Measurements from ENCODE around the gene REEP3.

REEP3 gene

DNA sequence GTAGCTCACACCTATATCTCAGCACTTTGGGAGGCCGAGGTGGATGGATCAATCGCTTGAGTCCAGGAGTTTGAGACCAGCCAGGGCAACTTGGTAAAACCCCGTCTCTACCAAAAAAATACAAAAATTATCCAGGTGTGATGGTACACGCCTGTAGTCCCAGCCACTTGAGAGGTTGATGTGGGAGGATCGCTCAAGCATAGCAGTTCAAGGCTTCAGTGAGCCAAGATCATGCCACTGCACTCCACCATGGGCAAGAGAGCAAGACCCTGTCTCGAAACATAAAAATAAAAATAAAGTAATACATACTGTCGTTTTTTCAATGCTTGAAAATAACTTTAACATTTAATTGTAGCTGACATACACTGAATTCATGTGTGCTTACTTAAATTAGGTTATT lies 57.3 kb downstream of the REEP3 start:
- H3K36me3 ChIP-seq (ENCODE audit: insufficient read depth, low read length): peaks cover 4% of the 10 kb centered on the region
- no peaks in the 10 kb centered on the region for H3K9me3 ChIP-seq (ENCODE audit: control insufficient read depth, insufficient read depth, low read length)
- peaks cover 3% of the 10 kb centered on the region; the same call in 1 of the 2 replicates for H3K4me1 ChIP-seq (ENCODE audit: insufficient read depth, low read length)
- H3K9ac ChIP-seq (ENCODE audit: low read depth, low read length): no peak overlapping the region

DNA sequence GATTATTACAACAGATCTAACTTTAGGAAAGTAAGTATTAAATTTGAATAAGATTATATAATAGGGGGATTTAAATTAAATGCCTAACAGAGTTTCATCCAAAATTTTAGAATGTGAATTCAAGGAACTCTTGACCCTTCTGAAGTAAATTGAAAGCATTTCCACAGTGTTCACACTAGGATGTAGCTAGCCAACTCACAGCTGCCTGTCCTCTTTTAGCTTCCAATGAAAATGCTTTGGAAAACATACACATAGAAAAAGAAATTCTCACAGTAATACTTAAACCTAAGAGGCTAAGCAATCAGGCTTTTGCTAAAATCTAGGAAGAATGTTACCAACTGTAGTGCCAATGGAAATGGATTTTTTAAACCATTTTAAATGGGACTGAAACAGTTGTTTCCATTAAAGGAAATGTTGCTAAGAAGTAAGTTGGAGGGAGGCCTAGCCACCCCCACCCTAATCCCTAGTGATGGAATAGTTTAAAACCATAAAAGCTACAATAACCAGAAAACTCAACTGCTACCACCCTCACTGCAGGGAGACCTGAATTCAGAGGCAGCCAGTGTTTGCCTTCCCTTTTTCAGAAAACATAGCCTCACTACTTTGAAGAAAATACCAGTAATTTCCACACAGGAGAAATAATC lies 58.3 kb downstream of the REEP3 start:
- Histone ChIP-seq H3K4me1 (ENCODE audit: insufficient read depth, low read length) (0 out of 2 replicates have a peak, but pooled peaks cover 6% of the 10 kb centered on the region), H3K9ac (ENCODE audit: low read depth, low read length) (no peak overlapping the region), H3K36me3 (ENCODE audit: insufficient read depth, low read length) (peaks cover 4% of the 10 kb centered on the region), H3K9me3 (ENCODE audit: control insufficient read depth, insufficient read depth, low read length) (no peaks in the 10 kb centered on the region)

DNA sequence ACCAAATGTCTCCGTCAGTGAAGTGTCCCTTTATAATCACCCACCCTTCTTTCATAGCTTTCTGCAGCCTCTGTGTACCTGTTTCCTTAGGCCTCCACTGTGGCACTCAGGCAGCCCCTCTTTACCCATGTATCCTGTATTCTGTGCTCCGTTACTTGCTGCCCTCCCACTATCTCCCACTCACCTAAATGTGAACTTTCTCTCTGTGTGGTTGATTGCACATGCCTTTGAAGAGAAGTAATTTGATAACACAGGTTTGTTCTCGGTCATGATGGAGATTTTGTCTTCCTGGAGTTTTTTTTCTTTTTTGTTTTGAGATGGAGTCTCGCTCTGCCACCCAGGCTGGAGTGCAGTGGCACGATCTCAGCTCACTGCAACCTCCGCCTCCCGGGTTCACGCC lies 61.5 kb downstream of the REEP3 start:
- 0 out of 2 replicates have a peak, but pooled peaks cover 6% of the 10 kb centered on the region for H3K4me1 ChIP-seq (ENCODE audit: insufficient read depth, low read length)
- no peaks in the 10 kb centered on the region for H3K9me3 ChIP-seq (ENCODE audit: control insufficient read depth, insufficient read depth, low read length)
- peaks cover 1% of the 10 kb centered on the region for H3K36me3 ChIP-seq (ENCODE audit: insufficient read depth, low read length)
- no peak overlapping the region for H3K9ac ChIP-seq (ENCODE audit: low read depth, low read length)

DNA sequence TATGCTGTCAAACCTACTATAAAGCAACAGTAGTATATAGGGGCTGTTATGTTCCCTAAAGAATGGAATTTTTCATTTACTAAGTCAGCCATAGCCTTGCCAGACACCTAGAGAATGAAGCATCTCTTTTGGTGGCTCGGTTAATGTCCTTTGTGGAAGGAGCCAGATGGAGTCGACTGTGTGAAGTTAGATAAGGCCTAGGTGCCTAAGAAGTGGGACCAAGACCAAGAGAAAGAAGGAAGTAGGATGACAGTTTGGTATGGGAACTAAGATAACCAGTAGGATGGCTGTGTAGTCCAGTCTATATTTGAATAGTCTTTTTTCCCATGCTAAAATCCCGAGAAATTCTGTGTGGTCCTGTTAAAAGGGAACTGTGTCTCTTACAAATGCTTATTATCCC lies 62.2 kb downstream of the REEP3 start:
- 0 out of 2 replicates have a peak, but pooled peaks cover 6% of the 10 kb centered on the region for H3K4me1 ChIP-seq (ENCODE audit: insufficient read depth, low read length)
- H3K36me3 ChIP-seq (ENCODE audit: insufficient read depth, low read length): no peaks in the 10 kb centered on the region
- H3K9ac ChIP-seq (ENCODE audit: low read depth, low read length): no peak overlapping the region
- no peaks in the 10 kb centered on the region for H3K9me3 ChIP-seq (ENCODE audit: control insufficient read depth, insufficient read depth, low read length)

DNA sequence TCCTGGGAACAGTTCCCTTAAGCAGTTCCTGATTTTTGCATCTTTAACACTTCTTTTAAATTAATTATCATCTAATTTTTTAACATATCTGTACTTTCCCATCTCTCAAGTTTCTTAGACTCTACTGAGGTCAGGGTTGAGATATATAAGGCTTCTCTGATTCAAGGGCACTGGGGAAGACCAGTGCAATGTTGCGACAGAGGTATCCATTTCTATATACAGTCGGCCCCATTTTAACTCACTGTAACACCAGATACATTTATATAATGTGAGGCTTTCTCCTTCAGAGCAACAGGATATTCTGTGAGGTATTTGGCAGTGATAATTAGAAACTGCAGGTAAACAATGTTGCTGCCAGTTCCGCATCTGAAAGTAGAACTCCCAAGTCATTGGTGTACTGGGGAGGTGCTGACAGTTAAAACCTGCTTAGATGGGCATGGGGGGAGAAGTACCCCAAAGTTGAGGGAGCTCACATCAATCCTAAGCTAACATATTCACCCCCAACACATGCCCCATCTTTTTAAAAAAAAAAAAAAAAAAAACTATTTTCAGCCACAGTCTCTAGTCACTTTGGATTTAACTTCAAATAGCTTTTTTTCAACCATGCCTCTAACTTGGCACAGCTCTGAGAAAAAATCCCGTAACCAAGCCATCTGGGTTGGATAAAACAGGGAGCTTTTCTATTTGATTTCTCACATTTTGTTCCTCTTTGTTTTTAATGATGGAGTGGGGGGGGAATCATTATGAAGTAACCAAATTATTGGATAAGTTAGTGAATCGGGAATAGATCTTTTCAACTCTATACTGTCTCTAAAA lies 62.9 kb downstream of the REEP3 start:
- Histone ChIP-seq H3K9me3 (ENCODE audit: control insufficient read depth, insufficient read depth, low read length) (no peaks in the 10 kb centered on the region), H3K4me1 (ENCODE audit: insufficient read depth, low read length) (0 out of 2 replicates have a peak, but pooled peaks cover 6% of the 10 kb centered on the region), H3K9ac (ENCODE audit: low read depth, low read length) (no peak overlapping the region), H3K36me3 (ENCODE audit: insufficient read depth, low read length) (no peaks in the 10 kb centered on the region)

DNA sequence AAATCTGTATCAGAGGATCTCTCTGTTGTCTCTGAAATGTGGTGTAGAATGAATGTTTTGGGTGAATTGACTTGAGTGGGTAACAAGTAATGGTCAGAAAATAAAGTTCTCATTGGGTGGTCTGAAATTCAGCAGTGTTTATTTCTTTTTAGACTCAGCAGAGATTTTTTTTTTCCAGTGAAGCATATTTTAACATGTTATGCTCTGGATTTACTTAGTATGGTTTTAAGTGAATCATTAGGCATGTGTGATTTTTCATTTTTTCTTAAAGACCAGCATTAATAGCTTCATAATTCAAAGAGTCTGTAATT lies 63.5 kb downstream of the REEP3 start:
- Histone ChIP-seq H3K36me3 (ENCODE audit: insufficient read depth, low read length) (no peaks in the 10 kb centered on the region), H3K9ac (ENCODE audit: low read depth, low read length) (no peak overlapping the region; the same call in 1 of the 2 replicates), H3K4me1 (ENCODE audit: insufficient read depth, low read length) (0 out of 2 replicates have a peak, but pooled peaks cover 6% of the 10 kb centered on the region), H3K9me3 (ENCODE audit: control insufficient read depth, insufficient read depth, low read length) (no peaks in the 10 kb centered on the region)

DNA sequence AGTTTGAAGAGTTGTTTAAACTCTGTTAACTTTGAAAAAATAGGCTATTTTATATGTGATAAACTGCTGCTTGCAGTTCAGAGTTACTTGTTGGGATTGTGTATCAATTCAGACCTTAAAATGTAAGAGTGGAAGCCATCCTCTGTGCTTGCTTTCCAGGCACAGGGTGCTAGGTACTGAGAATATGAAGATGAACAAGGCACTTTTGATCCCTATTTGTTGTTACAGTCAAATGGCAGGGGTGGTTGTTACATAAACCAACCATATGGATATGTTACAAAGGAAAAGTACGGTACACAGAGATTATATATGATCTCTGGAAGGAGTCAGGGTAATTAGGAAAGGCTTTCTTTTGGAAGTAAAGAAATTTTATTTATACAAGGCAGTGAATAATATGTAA lies 63.8 kb downstream of the REEP3 start:
- H3K4me1 ChIP-seq (ENCODE audit: insufficient read depth, low read length): 0 out of 2 replicates have a peak, but pooled peaks cover 6% of the 10 kb centered on the region
- H3K9me3 ChIP-seq (ENCODE audit: control insufficient read depth, insufficient read depth, low read length): no peaks in the 10 kb centered on the region

DNA sequence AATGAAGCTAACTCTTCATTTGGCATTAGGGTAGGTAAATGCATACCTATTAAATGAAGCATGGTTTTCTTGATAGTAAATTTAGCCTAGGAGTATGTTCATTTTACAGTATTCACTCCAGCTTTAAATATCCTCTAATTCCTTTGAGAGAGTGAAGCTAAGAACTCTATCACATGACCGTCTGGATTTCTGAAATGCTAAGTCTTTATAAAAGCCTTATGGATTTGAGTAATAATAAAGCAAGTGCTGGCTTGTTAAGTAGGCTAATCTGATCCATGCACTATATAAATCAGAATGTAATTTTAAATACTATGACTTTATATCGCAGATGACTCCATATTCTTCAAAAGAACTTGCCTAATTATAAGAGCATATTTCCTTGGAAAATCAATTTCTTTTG lies 64.8 kb downstream of the REEP3 start:
- Histone ChIP-seq H3K4me1 (ENCODE audit: insufficient read depth, low read length) (0 out of 2 replicates have a peak, but pooled peaks cover 6% of the 10 kb centered on the region), H3K9ac (ENCODE audit: low read depth, low read length) (no peak overlapping the region), H3K36me3 (ENCODE audit: insufficient read depth, low read length) (no peaks in the 10 kb centered on the region), H3K9me3 (ENCODE audit: control insufficient read depth, insufficient read depth, low read length) (no peaks in the 10 kb centered on the region)

More for the DNA sequence above, 63.8 kb downstream of the REEP3 start:
- no peak overlapping the region; the same call in 1 of the 2 replicates for H3K9ac ChIP-seq (ENCODE audit: low read depth, low read length)
- no peaks in the 10 kb centered on the region for H3K36me3 ChIP-seq (ENCODE audit: insufficient read depth, low read length)

DNA sequence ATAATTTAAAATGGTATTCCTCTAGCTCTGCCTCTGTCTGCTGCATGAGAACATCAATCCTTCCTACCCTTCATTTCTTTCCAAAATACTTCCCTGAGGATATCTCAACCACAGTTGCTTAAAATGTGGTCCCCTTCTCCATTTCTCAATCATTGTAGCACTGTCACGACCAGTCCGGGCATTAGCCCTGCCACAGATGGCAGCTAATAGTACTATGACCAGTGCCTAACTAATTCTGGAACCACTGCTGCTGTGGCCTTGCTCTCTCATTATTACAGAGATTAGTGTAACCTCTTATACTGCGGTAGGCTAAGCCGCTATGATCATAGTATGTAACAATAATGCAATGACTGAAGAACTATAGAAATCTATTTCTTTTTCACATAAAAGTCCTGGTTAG lies 66.0 kb downstream of the REEP3 start:
- Histone ChIP-seq H3K36me3 (ENCODE audit: insufficient read depth, low read length) (no peaks in the 10 kb centered on the region), H3K9me3 (ENCODE audit: control insufficient read depth, insufficient read depth, low read length) (no peaks in the 10 kb centered on the region), H3K9ac (ENCODE audit: low read depth, low read length) (no peak overlapping the region), H3K4me1 (ENCODE audit: insufficient read depth, low read length) (0 out of 2 replicates have a peak, but pooled peaks cover 6% of the 10 kb centered on the region)

DNA sequence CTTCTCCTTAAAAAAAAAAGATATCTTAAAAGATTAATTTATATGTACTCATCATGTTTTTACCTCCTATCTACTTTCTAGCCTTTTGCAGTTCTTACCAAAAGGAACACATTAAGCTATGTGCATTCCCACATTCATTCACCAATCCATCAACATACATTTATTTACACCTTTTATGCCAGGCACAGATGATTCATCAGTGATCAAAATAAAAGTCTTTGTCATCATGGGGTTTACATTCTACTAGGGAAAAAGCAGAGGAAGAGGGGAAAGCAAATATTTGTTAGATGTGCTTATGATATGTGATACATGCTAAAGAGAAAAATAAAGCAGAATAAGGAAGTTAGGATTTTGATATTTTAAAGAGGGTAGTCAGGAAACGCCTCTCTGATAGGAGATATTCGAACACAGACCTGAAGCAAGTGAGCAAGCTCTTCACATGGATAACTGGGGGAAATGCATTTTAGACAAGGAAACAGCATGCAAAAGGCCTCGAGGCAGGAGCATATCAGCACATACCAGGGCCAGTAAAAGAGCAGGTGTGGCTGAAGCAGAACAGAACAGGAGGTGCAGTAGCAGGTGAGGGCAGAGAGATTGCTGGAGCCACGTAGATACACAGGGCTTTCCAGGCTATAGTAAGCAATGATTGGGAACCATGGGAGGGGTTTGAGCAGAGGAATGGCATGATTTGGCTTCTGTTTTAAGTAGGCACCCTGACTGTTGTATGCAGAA lies 67.4 kb downstream of the REEP3 start:
- Histone ChIP-seq H3K4me1 (ENCODE audit: insufficient read depth, low read length) (0 out of 2 replicates have a peak, but pooled peaks cover 4% of the 10 kb centered on the region), H3K9me3 (ENCODE audit: control insufficient read depth, insufficient read depth, low read length) (no peaks in the 10 kb centered on the region), H3K9ac (ENCODE audit: low read depth, low read length) (no peak overlapping the region), H3K36me3 (ENCODE audit: insufficient read depth, low read length) (no peaks in the 10 kb centered on the region)

DNA sequence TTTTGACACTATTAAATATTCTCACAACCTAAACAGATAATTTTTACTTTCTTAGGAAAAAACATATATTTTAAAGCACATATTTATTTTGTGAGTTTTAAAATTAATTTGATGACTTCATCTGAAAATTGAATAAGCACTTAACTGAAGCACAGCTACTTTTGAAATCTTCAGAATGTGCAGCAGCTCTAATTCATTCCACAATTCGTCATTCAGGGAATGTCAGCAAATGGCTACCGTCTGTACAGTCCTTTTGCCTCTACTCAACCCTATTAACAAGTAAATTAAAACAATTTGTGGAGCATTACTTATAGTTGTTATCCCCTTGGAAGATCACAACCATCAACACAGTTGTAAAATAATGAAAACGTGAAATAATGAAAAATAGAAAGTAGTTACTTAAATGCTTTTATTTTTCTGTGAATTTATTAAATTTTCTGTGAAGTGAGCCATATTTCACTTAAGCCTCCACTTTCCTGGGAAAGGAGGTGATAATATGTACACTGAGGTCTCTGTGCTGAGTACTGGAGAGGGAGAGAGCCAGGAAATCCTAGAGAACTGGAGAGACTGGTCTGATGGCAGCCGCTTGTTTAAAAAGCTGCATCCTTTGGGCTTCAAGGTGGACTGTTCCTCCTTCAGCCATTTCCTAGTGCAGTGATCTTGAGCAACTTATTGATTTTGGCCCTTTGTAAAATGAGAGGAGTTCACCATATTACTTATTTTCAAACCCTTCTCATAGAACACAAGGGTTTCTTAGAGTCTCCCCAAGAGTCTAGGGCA lies 70.6 kb downstream of the REEP3 start:
- H3K9me3 ChIP-seq (ENCODE audit: control insufficient read depth, insufficient read depth, low read length): no peaks in the 10 kb centered on the region
- no peaks in the 10 kb centered on the region for H3K4me1 ChIP-seq (ENCODE audit: insufficient read depth, low read length)
- peaks cover 4% of the 10 kb centered on the region; the same call in 1 of the 2 replicates for H3K36me3 ChIP-seq (ENCODE audit: insufficient read depth, low read length)
- H3K9ac ChIP-seq (ENCODE audit: low read depth, low read length): no peak overlapping the region

DNA sequence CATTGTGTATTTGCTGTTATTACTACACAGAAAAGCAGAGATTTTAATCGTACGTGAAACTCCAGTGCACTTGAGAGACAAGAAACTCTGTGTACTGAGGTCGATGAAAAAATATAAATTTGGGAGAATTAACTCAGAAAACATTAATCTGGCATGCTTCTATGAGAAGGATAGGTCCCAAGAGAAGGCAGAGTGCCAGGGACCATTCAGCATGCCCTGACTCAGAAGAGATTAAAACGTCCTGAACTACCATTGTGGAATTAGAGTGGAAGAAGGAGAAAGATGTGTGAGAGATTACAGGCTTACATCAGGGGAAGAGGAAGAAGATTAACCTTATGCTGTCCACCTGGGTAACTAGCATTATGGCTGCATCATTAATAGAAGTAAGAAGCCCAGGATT lies 72.4 kb downstream of the REEP3 start:
- no peaks in the 10 kb centered on the region for H3K9me3 ChIP-seq (ENCODE audit: control insufficient read depth, insufficient read depth, low read length)
- no peaks in the 10 kb centered on the region for H3K4me1 ChIP-seq (ENCODE audit: insufficient read depth, low read length)
- peaks cover 6% of the 10 kb centered on the region; the same call in 1 of the 2 replicates for H3K36me3 ChIP-seq (ENCODE audit: insufficient read depth, low read length)
- no peak overlapping the region for H3K9ac ChIP-seq (ENCODE audit: low read depth, low read length)

DNA sequence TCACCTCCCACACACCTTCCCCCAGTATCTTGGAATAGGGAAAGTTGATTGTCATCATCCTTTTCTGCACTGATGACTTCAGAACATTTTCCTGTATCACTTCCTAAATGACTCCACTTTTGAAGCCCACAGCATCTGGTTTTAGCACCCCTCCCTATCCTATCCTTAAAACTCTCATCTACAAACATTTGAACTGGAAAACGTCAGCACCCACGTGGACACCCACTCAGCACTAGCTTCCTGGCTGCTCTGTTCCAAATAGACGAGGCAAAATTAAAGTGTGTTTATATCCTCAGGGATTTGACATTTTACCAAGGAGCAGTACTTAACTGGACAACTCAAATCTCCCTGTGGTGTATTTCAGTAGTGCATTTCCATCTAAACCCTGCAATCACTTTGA lies 73.9 kb downstream of the REEP3 start:
- H3K4me1 ChIP-seq (ENCODE audit: insufficient read depth, low read length): no peaks in the 10 kb centered on the region
- no peaks in the 10 kb centered on the region for H3K9me3 ChIP-seq (ENCODE audit: control insufficient read depth, insufficient read depth, low read length)
- H3K36me3 ChIP-seq (ENCODE audit: insufficient read depth, low read length): peaks cover 6% of the 10 kb centered on the region; the same call in 1 of the 2 replicates
- H3K9ac ChIP-seq (ENCODE audit: low read depth, low read length): no peak overlapping the region

DNA sequence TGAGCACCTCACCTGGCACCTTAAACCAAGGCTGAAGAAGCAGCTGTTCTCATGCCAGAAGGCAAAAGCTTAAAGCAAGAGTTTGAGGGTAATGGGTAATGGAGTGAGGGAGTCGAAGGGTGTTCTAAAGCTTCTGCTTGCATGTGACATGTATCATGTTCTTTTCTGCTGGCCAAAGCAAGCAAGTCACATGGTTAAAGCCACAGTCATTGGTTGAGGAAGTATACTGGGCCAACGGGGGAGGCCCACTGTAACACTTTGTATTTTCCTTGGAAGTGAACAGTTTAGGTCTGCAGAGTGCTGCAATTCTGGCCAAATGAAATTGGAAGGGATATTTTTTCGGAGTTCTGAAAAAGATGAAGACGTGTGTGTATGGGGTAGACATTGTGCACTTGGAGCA lies 75.7 kb downstream of the REEP3 start:
- H3K4me1 ChIP-seq (ENCODE audit: insufficient read depth, low read length): no peaks in the 10 kb centered on the region
- H3K9ac ChIP-seq (ENCODE audit: low read depth, low read length): no peak overlapping the region
- peaks cover 6% of the 10 kb centered on the region; the same call in 1 of the 2 replicates for H3K36me3 ChIP-seq (ENCODE audit: insufficient read depth, low read length)
- H3K9me3 ChIP-seq (ENCODE audit: control insufficient read depth, insufficient read depth, low read length): no peaks in the 10 kb centered on the region
